Measurements from ENCODE around the gene DNAJB6.

DNAJB6 gene

GRCh38 chr7:157371296-157371695, 34.5 kb downstream of the DNAJB6 start:
- DNase-seq: no peak

GRCh38 chr7:157372300-157373232, 35.8 kb downstream of the DNAJB6 start:
- DNase-seq: no peak

- DNase-seq: no peak
These were observed 36.7 kb downstream of the DNAJB6 start for GRCh38 chr7:157373493-157373892.

- no peak for DNase-seq
These were observed 38.6 kb downstream of the DNAJB6 start for GRCh38 chr7:157375410-157375809.

- no peak for DNase-seq
These were observed 40.8 kb downstream of the DNAJB6 start for GRCh38 chr7:157377436-157378124.

GRCh38 chr7:157378390-157378789, 41.6 kb downstream of the DNAJB6 start:
- no peak for DNase-seq

GRCh38 chr7:157379493-157379892, 42.7 kb downstream of the DNAJB6 start:
- no peak for DNase-seq

- DNase-seq: no peak
These were observed 43.6 kb downstream of the DNAJB6 start for GRCh38 chr7:157380416-157380815.

- no peak for DNase-seq
These were observed 47.1 kb downstream of the DNAJB6 start for GRCh38 chr7:157383868-157384267.

- DNase-seq: no peak
These were observed 47.5 kb downstream of the DNAJB6 start for GRCh38 chr7:157384301-157384700.

- DNase-seq: peak; percentile 76
These were observed 50.4 kb downstream of the DNAJB6 start for GRCh38 chr7:157386979-157387800.

- DNase-seq: no peak
These were observed 51.5 kb downstream of the DNAJB6 start for GRCh38 chr7:157388301-157388700.

- DNase-seq: no peak
These were observed 53.3 kb downstream of the DNAJB6 start for GRCh38 chr7:157389951-157390730.

GRCh38 chr7:157391036-157391710, 54.4 kb downstream of the DNAJB6 start:
- no peak for DNase-seq

- no peak for DNase-seq
These were observed 55.6 kb downstream of the DNAJB6 start for GRCh38 chr7:157392256-157393037.

- peak; percentile 20 for DNase-seq
These were observed 57.7 kb downstream of the DNAJB6 start for GRCh38 chr7:157394246-157395191.

GRCh38 chr7:157395206-157395605, 58.4 kb downstream of the DNAJB6 start:
- DNase-seq: no peak

GRCh38 chr7:157396316-157397035, 59.7 kb downstream of the DNAJB6 start:
- no peak for DNase-seq

Data from HCEC 1CT (cell line).